Cardiac muscle cell (in vitro differentiated cells and primary cell): ENCODE measurements around the gene CCHCR1. TPM values are rescaled to one million over a fixed set of nuclear protein-coding genes. Genes with fewer than 3 reads are reported as not detected.

Experiments
- DNase-seq, 2 donors: peaks; one replicate each; pipeline versions ENCODE4 v3.0.0 to v3.0.0-alpha.2; 2010 to 2017; ENCODE audit warnings: low read depth in 1 of 2, low spot score in 1 of 2
- H3K27ac ChIP-seq: fragments of 200-600 bp; sonication (generic); 2 replicates; pipeline ENCODE4 v1.5.1; 2016
- H3K27me3 ChIP-seq: fragments of 200-600 bp; sonication (generic); 2 replicates; pipeline ENCODE4 v1.6.0; 2016; ENCODE audit warnings: control low read depth
- H3K36me3 ChIP-seq: fragments of 200-600 bp; sonication (generic); 2 replicates; pipeline ENCODE4 v1.5.1; 2016; ENCODE audit warnings: control low read depth
- H3K4me1 ChIP-seq: fragments of 200-600 bp; sonication (generic); 2 replicates; pipeline ENCODE4 v1.8.1; 2017; ENCODE audit warnings: low read depth, mild to moderate bottlenecking, mixed run types
- H3K4me3 ChIP-seq: fragments of 200-600 bp; sonication (generic); 2 replicates; pipeline ENCODE4 v1.5.1; 2016; ENCODE audit warnings: mild to moderate bottlenecking
- H3K9me3 ChIP-seq: fragments of 200-600 bp; sonication (generic); 2 replicates; pipeline ENCODE4 v1.5.1; 2017; ENCODE audit warnings: low read depth, mild to moderate bottlenecking, control low read depth
- polyA plus RNA-seq: library from polyadenylated mRNA; unstranded; fragments of >200 nt; fragmentation: Nextera tagmentation; extraction: Ambion mirVana; gene quantifications from 2 replicates; pipeline ENCODE4 v1.2.1, GENCODE V29; 2016
- total RNA-seq: library from RNA; depleted of rRNA; stranded (reverse); fragments of >200 nt; gene quantifications from 2 replicates; pipeline ENCODE4 v1.2.3, GENCODE V29; 2016
- TF ChIP-seq, protein P1 (sequence below): IDR thresholded peaks from 2 replicates; pipeline ENCODE4 v1.5.1; 2012; ENCODE audit warnings: low read depth, mild to moderate bottlenecking, low read length

The CCHCR1 gene
- total and polyA plus RNA-seq, 2 experiments from 2014 or later, result 29.1 to 55.5 TPM

DNA sequence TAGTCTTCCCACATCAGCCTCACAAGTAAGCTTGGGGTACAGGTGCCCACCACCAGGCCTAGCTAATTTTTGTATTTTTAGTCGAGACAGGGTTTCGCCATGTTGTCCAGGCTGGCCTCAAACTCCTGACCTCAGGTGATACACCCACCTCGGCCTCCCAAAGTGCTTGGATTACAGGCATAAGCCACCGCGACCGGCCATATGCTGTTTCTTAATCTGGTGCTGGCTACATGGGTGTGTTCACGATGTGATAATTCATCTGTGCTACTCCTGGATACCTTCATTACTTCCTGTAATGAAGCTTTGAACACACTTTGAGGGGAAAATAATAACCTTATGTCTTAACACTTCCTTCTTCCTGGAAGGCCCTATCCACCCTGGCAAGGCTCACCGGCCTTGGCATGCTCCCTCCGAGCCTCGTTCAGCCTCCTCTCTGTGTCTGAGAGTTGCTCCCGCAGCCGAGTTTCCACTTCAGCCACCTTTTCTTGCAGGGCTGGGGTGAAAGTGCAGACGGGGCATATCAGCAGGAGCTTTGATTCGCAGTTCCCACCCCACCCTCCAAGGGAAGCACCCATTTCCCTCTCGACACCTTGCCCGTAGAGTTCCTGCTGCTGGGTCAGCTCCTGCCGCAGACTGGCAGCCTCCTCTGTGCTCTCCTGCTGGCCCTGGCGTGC is 13.2 kb downstream of the CCHCR1 start:
- H3K9me3 ChIP-seq, result no peaks in the 10 kb centered on the region

DNA sequence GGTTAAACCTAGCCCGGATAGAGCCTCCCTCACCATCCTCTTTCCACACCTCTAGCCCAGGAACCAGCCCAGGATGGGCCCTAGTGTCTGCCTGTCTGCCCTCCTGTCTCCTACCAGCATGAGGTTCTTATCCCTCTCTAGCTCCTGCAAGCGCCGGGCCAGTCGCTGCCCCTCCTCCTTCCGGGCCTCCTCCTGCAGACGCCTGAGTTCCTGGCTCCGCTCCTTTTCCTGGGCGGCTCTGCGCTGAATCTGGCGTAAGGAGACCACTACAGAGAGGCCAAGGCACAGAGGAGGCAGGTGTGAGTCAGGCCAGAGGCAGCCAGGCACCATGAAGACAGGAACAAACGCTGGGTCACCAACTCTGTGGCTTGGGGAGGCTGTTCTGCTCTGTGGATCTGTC is 14.5 kb downstream of the CCHCR1 start:
- Histone ChIP-seq H3K36me3 (no peaks in the 10 kb centered on the region), H3K27me3 (no peaks in the 10 kb centered on the region)
- peak; percentile 38 to 91 for DNase-seq

More for the DNA sequence above, 13.2 kb downstream of the CCHCR1 start:
- H3K27ac ChIP-seq, result no peak overlapping the region
- no peaks in the 10 kb centered on the region for H3K36me3 ChIP-seq
- H3K4me3 ChIP-seq, result no peak overlapping the region
- H3K4me1 ChIP-seq, result no peaks in the 10 kb centered on the region
- TF ChIP-seq, protein P1, sequence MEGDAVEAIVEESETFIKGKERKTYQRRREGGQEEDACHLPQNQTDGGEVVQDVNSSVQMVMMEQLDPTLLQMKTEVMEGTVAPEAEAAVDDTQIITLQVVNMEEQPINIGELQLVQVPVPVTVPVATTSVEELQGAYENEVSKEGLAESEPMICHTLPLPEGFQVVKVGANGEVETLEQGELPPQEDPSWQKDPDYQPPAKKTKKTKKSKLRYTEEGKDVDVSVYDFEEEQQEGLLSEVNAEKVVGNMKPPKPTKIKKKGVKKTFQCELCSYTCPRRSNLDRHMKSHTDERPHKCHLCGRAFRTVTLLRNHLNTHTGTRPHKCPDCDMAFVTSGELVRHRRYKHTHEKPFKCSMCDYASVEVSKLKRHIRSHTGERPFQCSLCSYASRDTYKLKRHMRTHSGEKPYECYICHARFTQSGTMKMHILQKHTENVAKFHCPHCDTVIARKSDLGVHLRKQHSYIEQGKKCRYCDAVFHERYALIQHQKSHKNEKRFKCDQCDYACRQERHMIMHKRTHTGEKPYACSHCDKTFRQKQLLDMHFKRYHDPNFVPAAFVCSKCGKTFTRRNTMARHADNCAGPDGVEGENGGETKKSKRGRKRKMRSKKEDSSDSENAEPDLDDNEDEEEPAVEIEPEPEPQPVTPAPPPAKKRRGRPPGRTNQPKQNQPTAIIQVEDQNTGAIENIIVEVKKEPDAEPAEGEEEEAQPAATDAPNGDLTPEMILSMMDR, result no peak
- DNase-seq, result no peak
- H3K27me3 ChIP-seq, result no peaks in the 10 kb centered on the region

DNA sequence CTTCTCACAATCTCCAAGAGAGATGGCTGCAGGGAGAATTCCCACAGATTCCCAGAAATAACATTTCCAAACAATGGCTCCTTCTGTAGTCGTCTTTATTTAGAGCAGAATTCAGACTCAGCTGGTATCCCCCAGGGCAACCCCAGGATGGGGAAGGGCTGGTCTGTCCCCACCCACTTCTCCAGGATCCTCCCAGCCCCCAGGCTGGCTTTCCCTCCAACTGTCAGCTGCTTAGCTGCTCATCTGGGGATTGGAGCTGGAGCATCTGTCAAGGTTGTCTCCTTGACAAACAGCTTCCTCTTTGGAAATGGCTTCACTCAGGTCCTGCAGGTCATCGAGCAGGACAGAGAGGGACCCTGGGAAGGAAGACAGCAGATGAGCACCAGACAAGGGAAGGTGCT is 15.2 kb downstream of the CCHCR1 start:
- Histone ChIP-seq H3K27ac (no peak overlapping the region), H3K4me1 (no peaks in the 10 kb centered on the region), H3K36me3 (no peaks in the 10 kb centered on the region), H3K9me3 (no peaks in the 10 kb centered on the region), H3K4me3 (no peak overlapping the region), H3K27me3 (no peaks in the 10 kb centered on the region)
- TF ChIP-seq, protein P1, result no peak
- no peak for DNase-seq

More for the DNA sequence above, 14.5 kb downstream of the CCHCR1 start:
- H3K4me1 ChIP-seq, result no peaks in the 10 kb centered on the region
- H3K4me3 ChIP-seq, result no peak overlapping the region
- TF ChIP-seq, protein P1, result no peak
- H3K27ac ChIP-seq, result no peak overlapping the region
- no peaks in the 10 kb centered on the region for H3K9me3 ChIP-seq

DNA sequence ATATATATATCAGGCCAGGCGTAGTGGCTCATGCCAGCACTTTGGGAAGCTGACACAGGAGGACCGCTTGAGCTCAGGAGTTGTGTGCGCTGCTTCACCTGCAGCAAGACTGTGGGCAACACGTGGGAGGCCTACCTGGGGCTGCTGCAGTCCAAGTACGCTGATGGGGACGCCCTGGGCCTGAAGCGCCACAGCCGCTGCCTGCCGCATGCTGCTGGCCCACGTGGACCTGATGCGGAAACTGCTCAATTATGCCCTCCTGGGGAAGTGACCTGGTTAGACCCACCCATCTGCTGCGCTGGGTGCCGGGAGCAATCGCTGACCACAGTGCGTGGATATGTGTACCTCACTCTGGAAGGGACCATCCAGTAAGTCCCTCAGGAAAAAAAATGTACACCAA is 17.0 kb downstream of the CCHCR1 start:
- TF ChIP-seq, protein P1, result no peak

DNA sequence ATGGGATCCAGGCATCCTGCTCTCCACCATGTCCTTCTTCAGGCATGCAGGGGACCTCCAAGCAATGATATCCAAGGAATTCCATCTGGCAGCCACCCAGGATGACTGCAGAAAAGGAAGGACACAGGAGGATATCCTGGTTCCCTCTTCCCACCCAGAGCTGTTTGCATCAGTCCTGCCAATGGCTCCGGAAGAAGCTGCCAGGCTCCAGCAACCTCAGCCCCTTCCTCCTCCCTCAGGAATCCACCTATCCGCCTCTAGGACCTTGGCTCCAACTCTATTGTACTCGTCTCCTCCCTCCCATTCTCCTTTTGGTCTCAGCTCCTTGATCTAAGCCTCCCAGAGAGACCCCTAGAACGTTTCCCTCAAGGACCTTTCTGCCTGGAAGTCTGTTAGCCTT is 18.0 kb downstream of the CCHCR1 start:
- Histone ChIP-seq H3K27me3 (no peaks in the 10 kb centered on the region), H3K9me3 (no peaks in the 10 kb centered on the region), H3K27ac (no peak overlapping the region), H3K4me3 (no peak overlapping the region), H3K4me1 (no peaks in the 10 kb centered on the region), H3K36me3 (no peaks in the 10 kb centered on the region)
- TF ChIP-seq, protein P1, result no peak
- peak in 1 of 2 donors; percentile 79 for DNase-seq

More for the DNA sequence above, 17.0 kb downstream of the CCHCR1 start:
- Histone ChIP-seq H3K36me3 (no peaks in the 10 kb centered on the region), H3K27ac (no peak overlapping the region), H3K4me1 (no peaks in the 10 kb centered on the region), H3K9me3 (no peaks in the 10 kb centered on the region), H3K27me3 (no peaks in the 10 kb centered on the region), H3K4me3 (no peak overlapping the region)
- DNase-seq, result no peak
